Effector memory CD8-positive, alpha-beta T cell (primary cell): Measurements from ENCODE around the gene DBH.
A peak's percentile ranks its signal among the peaks of the same experiment; 100 is the strongest.

Experiments used
- ATAC-seq: fragments of 150-1000 bp; cut with Tn5 transposase; replicated peaks from 2 replicates; pipeline ENCODE4 v1.10.0; 2021; ENCODE audit warnings: mild to moderate bottlenecking, moderate library complexity
- DNase-seq, 3 experiments: peaks; one replicate each; pipeline ENCODE4 v3.0.0; 2021
- H3K27ac Mint-ChIP-seq, 2 donors: one replicate each; pipeline ENCODE4 v1.8.0; 2022; ENCODE audit warnings: mild to moderate bottlenecking in 2 of 2, mixed read lengths in 2 of 2, moderate library complexity in 2 of 2
- H3K27me3 Mint-ChIP-seq, 2 donors: one replicate each; pipeline ENCODE4 v1.8.0; 2022; ENCODE audit warnings: mixed read lengths in 2 of 2
- H3K36me3 Mint-ChIP-seq: one replicate; pipeline ENCODE4 v1.8.0; 2022; ENCODE audit warnings: mild to moderate bottlenecking, moderate library complexity, mixed read lengths; ENCODE audit not compliant: insufficient read depth
- H3K4me1 Mint-ChIP-seq, 2 donors: one replicate each; pipeline ENCODE4 v1.8.0; 2022; ENCODE audit warnings: low read depth in 2 of 2, mixed read lengths in 2 of 2
- H3K4me3 Mint-ChIP-seq, 2 donors: one replicate each; pipeline ENCODE4 v1.8.0; 2022; ENCODE audit warnings: mild to moderate bottlenecking in 2 of 2, mixed read lengths in 2 of 2, moderate library complexity in 2 of 2
- H3K9me3 Mint-ChIP-seq, 2 donors: one replicate each; pipeline ENCODE4 v1.8.0; 2022; ENCODE audit warnings: mixed read lengths in 2 of 2

Gene DBH

DNA sequence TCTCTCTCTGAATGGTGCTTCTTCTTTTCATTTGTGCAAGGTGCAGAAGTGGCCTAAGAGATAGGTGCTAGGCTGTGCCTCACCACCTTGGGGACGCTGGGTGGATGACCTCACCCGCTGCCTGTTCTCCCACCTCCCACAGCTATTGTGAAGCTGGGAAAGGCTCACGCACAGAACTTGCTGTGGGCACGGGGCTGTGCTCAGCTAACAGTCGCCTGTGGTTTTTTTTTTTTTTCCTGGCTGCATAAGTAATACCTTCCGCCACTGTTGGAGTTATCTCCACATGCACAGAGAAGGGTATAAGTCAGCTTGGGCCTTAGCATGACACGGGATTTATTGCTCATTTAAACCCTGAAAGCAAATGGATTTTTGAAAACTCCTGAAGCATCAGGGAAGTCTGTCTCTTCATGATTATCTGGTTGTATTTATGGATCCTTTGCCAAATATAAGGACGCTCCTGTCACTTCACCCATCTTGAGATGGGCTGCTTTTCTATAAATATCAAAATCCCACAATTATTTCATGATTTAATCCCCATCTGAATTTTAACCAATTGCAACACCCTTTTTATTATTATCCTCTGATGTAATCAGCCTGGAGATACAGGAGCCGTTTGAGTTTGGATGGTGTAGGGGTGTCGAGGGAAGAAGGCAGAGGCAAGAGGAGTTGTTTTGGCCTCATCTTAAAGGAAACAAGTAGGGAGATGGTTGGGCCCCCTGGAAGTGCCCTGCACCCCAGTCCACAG is 9.0 kb downstream of the DBH start:
- H3K9me3 Mint-ChIP-seq, result no peaks in the 10 kb centered on the region
- H3K36me3 Mint-ChIP-seq, result no peaks in the 10 kb centered on the region
- no peak overlapping the region for H3K27ac Mint-ChIP-seq
- H3K4me1 Mint-ChIP-seq, result no peaks in the 10 kb centered on the region
- no peak for ATAC-seq
- H3K27me3 Mint-ChIP-seq, result peaks cover 12 to 55% of the 10 kb centered on the region in 2 donors
- no peak for DNase-seq
- no peak overlapping the region for H3K4me3 Mint-ChIP-seq

DNA sequence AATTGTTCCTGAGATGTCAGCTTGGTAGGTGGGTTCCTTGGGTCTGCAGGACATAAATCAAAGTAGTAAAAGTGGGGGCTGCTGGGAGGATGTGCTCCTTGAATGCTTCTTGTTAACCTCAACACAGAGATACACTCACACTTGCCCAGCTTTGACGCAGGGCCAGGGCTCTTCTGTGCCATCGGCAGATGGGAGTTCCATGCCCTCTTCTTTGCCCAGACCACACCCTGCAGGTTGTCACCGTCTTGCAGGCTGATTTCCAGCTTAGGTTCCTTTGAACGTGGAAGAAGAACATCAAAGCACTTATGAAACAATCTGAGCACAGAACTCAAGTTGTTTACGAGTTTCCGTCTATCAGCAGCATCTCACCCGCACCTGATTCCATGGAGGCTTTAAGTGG is 11.0 kb downstream of the DBH start:
- H3K36me3 Mint-ChIP-seq, result no peaks in the 10 kb centered on the region
- H3K4me3 Mint-ChIP-seq, result no peak overlapping the region
- no peaks in the 10 kb centered on the region for H3K4me1 Mint-ChIP-seq
- ATAC-seq, result no peak
- H3K27me3 Mint-ChIP-seq, result peaks cover 21 to 51% of the 10 kb centered on the region in 2 donors
- H3K9me3 Mint-ChIP-seq, result no peaks in the 10 kb centered on the region
- DNase-seq, result no peak
- peak overlapping the region in 1 of 2 donors; percentile 35 for H3K27ac Mint-ChIP-seq

DNA sequence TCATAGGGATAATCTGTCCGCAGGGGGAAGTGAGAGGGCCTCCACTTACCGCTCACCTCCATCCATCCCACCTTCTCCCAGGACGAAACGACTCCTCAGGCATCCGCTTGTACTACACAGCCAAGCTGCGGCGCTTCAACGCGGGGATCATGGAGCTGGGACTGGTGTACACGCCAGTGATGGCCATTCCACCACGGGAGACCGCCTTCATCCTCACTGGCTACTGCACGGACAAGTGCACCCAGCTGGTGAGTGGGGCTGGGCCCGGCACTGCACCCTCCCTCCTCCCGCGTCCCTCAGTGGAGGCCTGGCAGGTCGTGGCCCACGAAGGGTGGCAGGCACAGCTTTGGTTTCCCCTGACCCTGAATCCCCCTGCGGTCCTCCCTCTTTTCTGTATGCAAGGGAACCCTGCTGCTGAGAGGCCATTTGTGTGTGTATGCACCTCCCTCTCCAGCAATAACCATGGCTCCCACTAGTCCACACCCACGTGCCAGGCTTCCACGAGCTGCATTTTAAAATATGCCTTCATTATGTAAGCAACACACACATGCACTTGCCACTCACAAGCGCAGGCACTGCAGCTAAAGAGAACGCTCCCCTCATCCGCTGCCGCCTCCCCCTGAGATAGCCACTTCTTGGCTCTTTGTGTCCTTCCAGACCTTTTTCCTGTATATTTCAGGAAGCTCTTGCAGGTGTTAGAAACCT is 11.8 kb downstream of the DBH start:
- H3K4me3 Mint-ChIP-seq, result no peak overlapping the region
- H3K4me1 Mint-ChIP-seq, result no peaks in the 10 kb centered on the region
- H3K27ac Mint-ChIP-seq, result no peak overlapping the region
- H3K27me3 Mint-ChIP-seq, result peaks cover 23 to 51% of the 10 kb centered on the region in 2 donors
- no peak for ATAC-seq
- H3K36me3 Mint-ChIP-seq, result no peaks in the 10 kb centered on the region
- no peaks in the 10 kb centered on the region for H3K9me3 Mint-ChIP-seq
- DNase-seq, result no peak

- H3K4me1 Mint-ChIP-seq, result no peaks in the 10 kb centered on the region
- H3K27me3 Mint-ChIP-seq, result peaks cover 32 to 58% of the 10 kb centered on the region in 2 donors
- no peaks in the 10 kb centered on the region for H3K9me3 Mint-ChIP-seq
- H3K4me3 Mint-ChIP-seq, result no peak overlapping the region
- H3K27ac Mint-ChIP-seq, result no peak overlapping the region
- DNase-seq, result no peak
- no peaks in the 10 kb centered on the region for H3K36me3 Mint-ChIP-seq
- ATAC-seq, result no peak
Observed at GRCh38 chr9:133649194-133649593, 13.0 kb downstream of the DBH start.

DNA sequence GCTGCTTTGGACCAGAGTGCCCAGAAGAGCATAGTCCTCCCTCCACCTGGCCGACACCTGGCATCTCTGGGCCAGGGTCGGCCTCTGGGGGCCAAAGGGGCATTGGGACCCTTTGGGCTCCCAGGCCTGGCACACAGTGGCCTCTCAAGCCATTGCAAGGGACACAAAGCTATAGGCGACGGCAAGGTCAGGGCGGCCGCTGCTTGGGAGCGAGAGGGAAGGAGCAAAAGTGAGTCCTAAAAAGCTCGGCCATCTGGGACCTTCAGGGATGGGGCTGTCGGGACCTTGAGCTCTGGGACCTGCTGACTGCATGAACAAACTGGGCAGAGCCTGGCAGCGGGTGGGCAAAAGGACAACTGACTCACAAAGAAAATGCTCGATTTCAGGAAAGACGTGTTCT is 13.9 kb downstream of the DBH start:
- no peaks in the 10 kb centered on the region for H3K36me3 Mint-ChIP-seq
- H3K27ac Mint-ChIP-seq, result peak overlapping the region in 1 of 2 donors; percentile 3
- no peaks in the 10 kb centered on the region for H3K4me1 Mint-ChIP-seq
- no peak for ATAC-seq
- H3K27me3 Mint-ChIP-seq, result peaks cover 39 to 62% of the 10 kb centered on the region in 2 donors
- no peaks in the 10 kb centered on the region for H3K9me3 Mint-ChIP-seq
- H3K4me3 Mint-ChIP-seq, result no peak overlapping the region
- no peak for DNase-seq

DNA sequence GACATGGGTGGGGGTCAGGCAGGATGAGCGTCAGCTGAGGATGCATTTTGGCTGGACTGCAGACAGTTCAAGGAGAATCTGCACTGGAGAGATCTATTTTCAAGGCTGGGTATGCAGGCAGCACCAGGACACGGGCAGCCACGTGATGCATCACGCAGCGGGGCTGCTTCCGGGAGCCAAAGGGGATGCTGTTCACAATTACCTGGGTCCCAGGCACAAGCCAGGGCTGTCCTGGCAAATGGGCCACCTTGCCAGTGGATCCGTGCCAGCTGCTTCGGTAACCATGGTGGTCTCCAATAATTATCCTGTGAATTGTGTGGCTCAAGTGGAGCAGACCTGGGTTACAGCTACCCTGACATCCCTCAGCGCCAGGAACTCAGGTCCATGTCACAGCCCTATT is 17.5 kb downstream of the DBH start:
- no peaks in the 10 kb centered on the region for H3K9me3 Mint-ChIP-seq
- no peaks in the 10 kb centered on the region for H3K36me3 Mint-ChIP-seq
- no peak overlapping the region for H3K4me3 Mint-ChIP-seq
- no peak for DNase-seq
- peaks cover 68 to 87% of the 10 kb centered on the region in 2 donors for H3K27me3 Mint-ChIP-seq
- peaks cover 1 to 4% of the 10 kb centered on the region in 2 donors for H3K4me1 Mint-ChIP-seq
- ATAC-seq, result no peak
- H3K27ac Mint-ChIP-seq, result peak overlapping the region in 1 of 2 donors; percentile 53

DNA sequence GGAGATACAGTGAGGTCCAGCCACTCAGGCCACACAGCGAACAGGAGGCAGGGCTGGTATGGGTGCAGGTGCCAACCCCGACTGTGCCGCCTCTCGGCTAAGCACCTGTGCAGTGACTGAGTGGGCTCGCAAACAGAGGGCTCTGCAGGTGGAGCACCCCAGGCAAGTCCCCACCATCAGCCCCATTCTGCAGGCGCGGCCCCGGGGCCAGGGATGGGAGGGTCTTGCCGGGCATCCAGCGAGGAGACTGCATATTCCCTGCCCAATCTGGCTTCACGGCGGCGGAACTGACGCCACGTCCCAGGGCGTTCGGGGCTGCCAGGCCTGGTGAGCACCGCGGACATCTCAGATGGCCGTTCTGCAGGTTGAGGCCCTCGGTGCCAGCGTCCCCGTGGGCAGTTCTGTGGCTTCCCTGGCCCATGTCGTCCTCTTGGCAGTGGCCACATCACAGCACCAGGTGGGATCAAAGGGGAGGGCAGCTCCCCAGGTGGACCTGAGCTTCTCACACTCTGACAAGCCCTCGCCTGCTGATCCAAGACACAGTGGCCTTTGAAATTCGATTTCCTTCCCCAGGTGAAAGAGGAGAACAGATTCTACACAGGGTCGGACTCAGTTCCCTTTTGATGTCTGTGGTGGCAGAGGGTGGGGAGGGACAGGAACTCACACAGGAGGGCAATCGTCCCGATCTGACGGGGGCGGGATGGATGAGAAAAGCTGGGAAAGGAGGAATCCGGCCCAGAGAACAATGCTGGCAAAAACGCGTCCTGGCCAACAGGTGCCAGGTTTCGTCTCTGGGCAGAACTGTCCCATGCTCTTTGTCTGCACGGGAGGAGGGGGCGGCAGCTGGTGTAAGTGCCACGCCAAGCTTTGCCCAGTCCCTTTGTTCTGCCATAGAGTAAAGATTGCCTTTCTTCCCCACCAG is 18.8 kb downstream of the DBH start:
- H3K4me1 Mint-ChIP-seq, result peaks cover 4 to 6% of the 10 kb centered on the region in 2 donors

GRCh38 chr9:133655701-133656100 is 19.5 kb downstream of the DBH start:
- no peak overlapping the region for H3K4me3 Mint-ChIP-seq
- no peaks in the 10 kb centered on the region for H3K9me3 Mint-ChIP-seq
- ATAC-seq, result no peak
- H3K4me1 Mint-ChIP-seq, result peaks cover 4 to 8% of the 10 kb centered on the region in 2 donors
- no peak overlapping the region for H3K27ac Mint-ChIP-seq
- H3K27me3 Mint-ChIP-seq, result peaks cover 71 to 92% of the 10 kb centered on the region in 2 donors
- DNase-seq, result no peak
- H3K36me3 Mint-ChIP-seq, result no peaks in the 10 kb centered on the region

More for the DNA sequence above, 18.8 kb downstream of the DBH start:
- Mint-ChIP-seq H3K27ac (no peak overlapping the region), H3K9me3 (no peaks in the 10 kb centered on the region), H3K36me3 (no peaks in the 10 kb centered on the region), H3K27me3 (peaks cover 75 to 94% of the 10 kb centered on the region in 2 donors), H3K4me3 (no peak overlapping the region)
- DNase-seq (no peak), ATAC-seq (no peak)

DNA sequence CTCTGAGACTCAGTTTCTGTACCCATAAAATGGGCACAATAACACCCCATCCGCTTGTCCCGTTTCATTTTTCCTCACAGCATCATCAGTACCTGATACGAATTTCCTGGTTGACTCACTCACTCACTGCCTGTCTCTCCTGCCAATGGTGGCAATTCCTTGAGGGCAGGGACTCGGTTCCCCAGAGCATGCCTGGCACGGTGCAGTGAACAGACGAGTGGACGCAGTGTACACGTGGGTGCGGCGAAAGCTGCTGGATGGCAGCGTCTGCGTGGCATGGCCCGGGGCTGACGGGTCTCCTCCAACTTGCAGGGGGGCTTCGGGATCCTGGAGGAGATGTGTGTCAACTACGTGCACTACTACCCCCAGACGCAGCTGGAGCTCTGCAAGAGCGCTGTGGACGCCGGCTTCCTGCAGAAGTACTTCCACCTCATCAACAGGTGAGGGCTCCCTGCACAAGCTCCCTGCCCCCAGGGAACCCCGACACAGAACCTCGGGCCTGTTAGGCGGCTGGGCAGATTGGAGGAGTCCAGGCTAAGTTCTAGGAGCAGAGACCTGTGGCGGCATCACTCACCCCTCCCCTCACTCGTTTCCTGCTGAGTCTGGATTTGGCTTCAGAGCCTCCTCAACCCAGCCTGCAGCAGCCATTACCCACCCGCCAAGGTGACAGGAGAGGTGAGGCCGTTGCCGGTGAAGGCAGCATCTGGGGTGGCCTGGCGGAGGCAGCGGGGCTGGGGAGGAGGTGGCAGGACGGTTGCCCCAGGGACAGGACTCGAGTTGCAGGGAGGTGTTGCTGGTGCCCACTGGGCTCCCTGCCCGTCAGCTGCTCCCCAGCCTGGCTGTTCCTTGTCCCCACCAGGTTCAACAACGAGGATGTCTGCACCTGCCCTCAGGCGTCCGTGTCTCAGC is 20.3 kb downstream of the DBH start:
- ATAC-seq, result peak; percentile 49
- Mint-ChIP-seq H3K4me3 (no peak overlapping the region), H3K36me3 (no peaks in the 10 kb centered on the region), H3K9me3 (no peaks in the 10 kb centered on the region), H3K27ac (peak overlapping the region; percentile 3 to 49), H3K27me3 (peaks cover 71 to 87% of the 10 kb centered on the region in 2 donors), H3K4me1 (peaks cover 4 to 8% of the 10 kb centered on the region in 2 donors)
- DNase-seq, result no peak

DNA sequence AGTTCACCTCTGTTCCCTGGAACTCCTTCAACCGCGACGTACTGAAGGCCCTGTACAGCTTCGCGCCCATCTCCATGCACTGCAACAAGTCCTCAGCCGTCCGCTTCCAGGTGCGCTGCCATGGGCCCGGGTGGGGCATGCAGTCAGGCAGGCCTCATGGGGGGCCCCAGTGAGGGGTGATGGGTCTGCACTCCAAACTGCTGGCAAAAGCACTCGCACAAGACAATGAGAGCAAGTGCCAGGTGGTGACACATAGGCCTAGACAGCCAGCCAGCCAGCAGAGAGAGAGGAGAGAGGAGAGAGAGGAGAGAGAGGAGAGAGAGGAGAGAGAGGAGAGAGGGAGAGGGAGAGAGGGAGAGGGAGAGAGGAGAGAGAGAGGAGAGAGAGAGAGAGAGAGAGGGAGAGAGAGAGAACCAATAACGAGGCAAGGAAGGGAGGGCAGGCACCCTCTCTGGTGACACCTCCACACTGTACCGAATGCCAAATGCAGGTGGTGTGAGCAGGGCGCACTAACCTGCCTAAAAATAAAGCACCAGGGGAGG is 21.0 kb downstream of the DBH start:
- ATAC-seq (no peak), DNase-seq (no peak)
- H3K36me3 Mint-ChIP-seq, result no peaks in the 10 kb centered on the region
- peaks cover 66 to 82% of the 10 kb centered on the region in 2 donors for H3K27me3 Mint-ChIP-seq
- H3K27ac Mint-ChIP-seq, result peak overlapping the region; percentile 3 to 54
- H3K9me3 Mint-ChIP-seq, result no peaks in the 10 kb centered on the region
- peaks cover 4 to 8% of the 10 kb centered on the region in 2 donors for H3K4me1 Mint-ChIP-seq
- H3K4me3 Mint-ChIP-seq, result no peak overlapping the region

DNA sequence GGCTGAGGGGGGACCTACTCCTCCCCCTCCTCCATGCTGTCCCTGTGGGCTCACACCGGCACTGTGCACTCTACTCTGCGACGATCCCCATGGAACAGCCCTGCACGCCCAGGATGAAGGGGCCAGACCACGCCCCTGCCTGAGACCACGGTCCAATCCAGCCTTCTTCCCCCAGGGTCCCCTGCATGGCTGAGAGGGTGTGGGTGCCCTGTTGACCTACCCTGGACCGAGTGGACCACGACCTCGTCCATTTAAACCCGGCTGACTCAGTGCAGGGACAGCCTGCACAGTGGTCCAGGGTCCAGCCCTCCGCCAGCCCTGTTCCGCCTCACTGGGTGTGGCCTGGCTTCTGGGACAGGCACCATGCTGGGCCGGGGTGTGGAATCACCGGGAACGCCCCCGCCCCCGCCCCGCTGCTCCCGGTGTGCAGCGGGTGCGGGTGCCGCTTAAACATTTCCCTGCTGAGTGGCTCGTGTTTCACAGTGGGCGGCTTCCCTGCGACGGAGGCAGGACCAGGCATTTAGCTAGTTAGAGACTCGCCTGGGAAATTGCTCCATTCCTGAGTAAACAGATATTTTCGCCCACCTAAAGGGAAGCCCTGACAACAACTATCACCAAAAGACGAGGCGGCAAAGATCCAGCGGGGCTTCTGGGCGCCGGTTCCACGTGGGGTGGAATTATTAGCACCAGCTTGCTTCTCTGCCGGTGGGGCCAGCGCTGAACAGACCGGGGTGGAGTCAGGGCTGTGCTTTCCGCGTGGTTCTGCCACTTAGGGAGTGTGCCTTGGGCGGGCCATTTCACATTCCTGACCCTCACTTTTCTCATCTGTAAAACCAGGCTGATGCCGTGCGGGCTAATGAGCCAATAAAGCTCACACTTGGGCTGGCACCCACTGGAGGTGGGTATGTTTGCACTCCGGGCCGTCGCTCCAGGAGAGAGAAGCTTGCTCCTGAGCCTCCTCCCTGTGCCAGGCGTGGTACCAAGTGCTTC is 22.6 kb downstream of the DBH start:
- H3K4me1 Mint-ChIP-seq, result peaks cover 4 to 8% of the 10 kb centered on the region in 2 donors
- H3K27ac Mint-ChIP-seq, result no peak overlapping the region
- DNase-seq (no peak), ATAC-seq (no peak)
- H3K4me3 Mint-ChIP-seq, result no peak overlapping the region
- no peaks in the 10 kb centered on the region for H3K36me3 Mint-ChIP-seq
- H3K27me3 Mint-ChIP-seq, result peaks cover 56 to 74% of the 10 kb centered on the region in 2 donors
- no peaks in the 10 kb centered on the region for H3K9me3 Mint-ChIP-seq
